ENCODE results near the gene CD1C. TPM values are rescaled to one million over a fixed set of nuclear protein-coding genes. Genes with fewer than 3 reads are reported as not detected.
"Not testable (repeated sequence)": the region's sequence is repeated elsewhere in the genome, so short reads cannot be mapped to it uniquely, and the experiment has no call there.

Gene CD1C
- total and polyA plus RNA-seq, 9 donors, result 0.22 to 6.6 (median 0.28) TPM; not detected in 4

DNA sequence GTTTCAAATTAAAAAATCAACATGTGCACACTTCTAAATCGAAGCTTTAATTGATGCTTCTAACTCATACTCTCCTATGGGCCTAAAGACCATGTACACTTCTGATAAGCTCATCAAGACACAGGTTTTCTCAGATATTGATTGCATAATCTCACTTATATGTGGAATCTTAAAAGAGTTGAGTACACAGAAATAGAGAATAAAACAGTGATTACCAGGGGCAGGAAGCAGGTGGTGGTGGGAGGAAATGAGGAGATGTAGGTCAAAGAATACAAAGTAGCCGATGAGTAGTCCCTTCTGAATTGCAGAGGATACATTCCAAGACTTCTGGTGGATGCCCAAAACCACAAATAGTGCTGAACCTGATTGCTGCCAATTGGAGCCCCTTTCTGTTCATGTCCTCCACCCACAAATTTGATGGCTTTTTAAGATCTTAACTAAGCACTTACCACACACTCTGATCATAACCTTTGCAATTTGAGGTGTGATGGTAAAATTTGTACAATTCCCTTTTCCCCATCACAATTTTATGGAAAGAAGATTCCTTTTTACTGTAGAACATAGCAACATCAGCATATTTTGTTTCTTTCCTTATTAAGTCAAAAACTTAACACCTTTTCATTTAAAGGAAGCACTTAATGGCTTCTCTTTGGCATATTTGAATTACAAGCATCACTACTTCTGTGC, 44.9 kb downstream of the CD1C start:
- WGBS, 3 donors, result 40 to 51% (median 47%) methylated on average over 2 of the region's 2 CpGs
- Histone ChIP-seq H3K27ac (no peak overlapping the region), H3K4me1 (ENCODE audit: insufficient read depth) (no peaks in the 10 kb centered on the region), H3K9me3 (no peaks in the 10 kb centered on the region), H3K4me3 (no peak overlapping the region), H3K36me3 (no peaks in the 10 kb centered on the region), H3K27me3 (no peaks in the 10 kb centered on the region)
- TF ChIP-seq EP300 (IDR thresholded peaks at IDR 0.05), result no peak
- no peak for DNase-seq
- intact Hi-C loops (cut with DNase I), result no loop called here

DNA sequence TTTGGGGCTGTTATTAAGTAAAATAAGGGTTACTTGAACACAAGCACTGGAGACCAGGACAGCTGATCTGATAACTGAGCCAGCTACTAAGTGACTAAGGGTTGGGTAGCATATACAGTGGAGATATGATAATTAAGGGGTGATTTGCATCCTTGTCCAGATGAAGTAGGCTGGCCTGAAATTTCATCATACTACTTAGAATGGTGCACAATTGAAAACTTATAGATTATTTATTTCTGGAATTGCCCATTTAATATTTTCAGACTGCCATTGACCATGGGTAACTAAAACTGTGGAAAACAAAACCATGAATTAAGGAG, 45.5 kb downstream of the CD1C start:
- DNase-seq, result no peak
- no peak for TF ChIP-seq POLR2A (IDR thresholded peaks at IDR 0.05)
- TF ChIP-seq, protein P1, sequence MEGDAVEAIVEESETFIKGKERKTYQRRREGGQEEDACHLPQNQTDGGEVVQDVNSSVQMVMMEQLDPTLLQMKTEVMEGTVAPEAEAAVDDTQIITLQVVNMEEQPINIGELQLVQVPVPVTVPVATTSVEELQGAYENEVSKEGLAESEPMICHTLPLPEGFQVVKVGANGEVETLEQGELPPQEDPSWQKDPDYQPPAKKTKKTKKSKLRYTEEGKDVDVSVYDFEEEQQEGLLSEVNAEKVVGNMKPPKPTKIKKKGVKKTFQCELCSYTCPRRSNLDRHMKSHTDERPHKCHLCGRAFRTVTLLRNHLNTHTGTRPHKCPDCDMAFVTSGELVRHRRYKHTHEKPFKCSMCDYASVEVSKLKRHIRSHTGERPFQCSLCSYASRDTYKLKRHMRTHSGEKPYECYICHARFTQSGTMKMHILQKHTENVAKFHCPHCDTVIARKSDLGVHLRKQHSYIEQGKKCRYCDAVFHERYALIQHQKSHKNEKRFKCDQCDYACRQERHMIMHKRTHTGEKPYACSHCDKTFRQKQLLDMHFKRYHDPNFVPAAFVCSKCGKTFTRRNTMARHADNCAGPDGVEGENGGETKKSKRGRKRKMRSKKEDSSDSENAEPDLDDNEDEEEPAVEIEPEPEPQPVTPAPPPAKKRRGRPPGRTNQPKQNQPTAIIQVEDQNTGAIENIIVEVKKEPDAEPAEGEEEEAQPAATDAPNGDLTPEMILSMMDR (IDR thresholded peaks at IDR 0.05), result no peak
- no peak for TF ChIP-seq EP300 (IDR thresholded peaks at IDR 0.05)
- no peak overlapping the region for H3K4me3 ChIP-seq
- no peaks in the 10 kb centered on the region for H3K9me3 ChIP-seq
- no peaks in the 10 kb centered on the region for H3K4me1 ChIP-seq (ENCODE audit: insufficient read depth)
- intact Hi-C loops (cut with DNase I), result no loop called here
- H3K27ac ChIP-seq, result no peak overlapping the region
- no peaks in the 10 kb centered on the region for H3K27me3 ChIP-seq
- H3K36me3 ChIP-seq, result no peaks in the 10 kb centered on the region

DNA sequence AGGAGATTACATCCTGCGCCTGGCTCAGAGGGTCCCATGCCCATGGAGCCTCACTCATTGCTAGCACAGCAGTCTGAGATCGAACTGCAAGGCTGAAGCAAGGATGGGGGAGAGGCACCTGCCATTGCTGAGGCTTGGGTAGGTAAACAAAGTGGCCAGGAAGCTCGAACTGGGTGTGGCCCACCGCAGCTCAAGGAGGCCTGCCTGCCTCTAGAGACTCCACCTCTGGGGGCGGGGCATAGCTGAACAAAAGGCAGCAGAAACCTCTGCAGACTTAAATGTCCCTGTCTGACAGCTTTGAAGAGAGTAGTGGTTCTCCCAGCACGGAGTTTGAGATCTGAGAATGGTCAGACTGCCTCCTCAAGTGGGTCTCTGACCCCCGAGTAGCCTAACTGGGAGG, 46.7 kb downstream of the CD1C start:
- intact Hi-C loops (cut with DNase I), result not testable (repeated sequence)

More for the DNA sequence above, 46.7 kb downstream of the CD1C start:
- H3K9me3 ChIP-seq; H3K27ac ChIP-seq; DNase-seq; H3K4me3 ChIP-seq; H3K27me3 ChIP-seq; H3K36me3 ChIP-seq; H3K4me1 ChIP-seq (ENCODE audit: insufficient read depth): not testable (repeated sequence)
- 61 to 69% (median 65%) methylated on average over 7 of the region's 7 CpGs for WGBS, 3 donors

Other genes starting within 250 kb of the CD1C start
- gene CD1D, start 109.0 kb upstream of the CD1C start, total RNA-seq, result 1 to 10 TPM in 1 of 7 donors, under 1 TPM in 6; 0.18 to 1.1 (median 0.46) TPM
- 1 to 10 TPM in 1 of 2 donors, under 1 TPM in 1; 0.69 to 2.0 TPM for gene CD1D, start 109.0 kb upstream of the CD1C start, polyA plus RNA-seq
- not detected for gene CD1A, start 35.5 kb upstream of the CD1C start, total RNA-seq
- not detected for gene CD1A, start 35.5 kb upstream of the CD1C start, polyA plus RNA-seq
- not detected for gene CD1B, start 41.6 kb downstream of the CD1C start, total RNA-seq
- gene CD1B, start 41.6 kb downstream of the CD1C start, polyA plus RNA-seq, result under 1 TPM in 1 of 2 donors, not detected in 1; 0.38 TPM
- gene CD1E, start 64.0 kb downstream of the CD1C start, total RNA-seq, result under 1 TPM in 1 of 7 donors, not detected in 6; 0.23 TPM
- 1 to 10 TPM in 1 of 2 donors, not detected in 1; 2.5 TPM for gene CD1E, start 64.0 kb downstream of the CD1C start, polyA plus RNA-seq
- not detected for gene OR10T2, start 109.5 kb downstream of the CD1C start, total RNA-seq
- not detected for gene OR10T2, start 109.5 kb downstream of the CD1C start, polyA plus RNA-seq
- gene OR10K2, start 136.3 kb downstream of the CD1C start, total RNA-seq, result not detected
- not detected for gene OR10K2, start 136.3 kb downstream of the CD1C start, polyA plus RNA-seq
- not detected for gene OR10K1, start 171.9 kb downstream of the CD1C start, total RNA-seq
- not detected for gene OR10K1, start 171.9 kb downstream of the CD1C start, polyA plus RNA-seq
- not detected for gene OR10R2, start 182.3 kb downstream of the CD1C start, total RNA-seq
- not detected for gene OR10R2, start 182.3 kb downstream of the CD1C start, polyA plus RNA-seq